Activated naive CD4-positive, alpha-beta T cell treated with anti-CD3 and anti-CD28 coated beads, Interleukin-2, amount 10 ng/mL, durations not matched to agents 7 days and 5 days (primary cell): ENCODE data around the gene ABCA4.
"Not testable (repeated sequence)": the region's sequence is repeated elsewhere in the genome, so short reads cannot be mapped to it uniquely, and the experiment has no call there.

Experiments
- CTCF ChIA-PET: fragments of 350-600 bp; sonication (Branson Sonifier 250); formaldehyde crosslinking; loops from one replicate; lab custom pipeline; 2021; ENCODE audit warnings: antibody characterized with exemption; lab: Charles Lee
- DNase-seq: peaks from one replicate; pipeline ENCODE4 v3.0.0-alpha.2; 2020
- H3K27ac Mint-ChIP-seq: one replicate; pipeline ENCODE4 v1.8.0; 2021; ENCODE audit warnings: mild to moderate bottlenecking, moderate library complexity, mixed read lengths
- H3K27me3 Mint-ChIP-seq: one replicate; pipeline ENCODE4 v1.8.0; 2021; ENCODE audit warnings: mild to moderate bottlenecking, mixed read lengths
- H3K36me3 Mint-ChIP-seq: one replicate; pipeline ENCODE4 v1.8.0; 2021; ENCODE audit warnings: mixed read lengths
- H3K4me1 Mint-ChIP-seq: one replicate; pipeline ENCODE4 v1.8.0; 2021; ENCODE audit warnings: mixed read lengths
- H3K4me3 Mint-ChIP-seq: one replicate; pipeline ENCODE4 v1.8.0; 2021; ENCODE audit warnings: mild to moderate bottlenecking, moderate library complexity, mixed read lengths
- H3K9me3 Mint-ChIP-seq: one replicate; pipeline ENCODE4 v1.8.0; 2021; ENCODE audit warnings: mixed read lengths

The ABCA4 gene

DNA sequence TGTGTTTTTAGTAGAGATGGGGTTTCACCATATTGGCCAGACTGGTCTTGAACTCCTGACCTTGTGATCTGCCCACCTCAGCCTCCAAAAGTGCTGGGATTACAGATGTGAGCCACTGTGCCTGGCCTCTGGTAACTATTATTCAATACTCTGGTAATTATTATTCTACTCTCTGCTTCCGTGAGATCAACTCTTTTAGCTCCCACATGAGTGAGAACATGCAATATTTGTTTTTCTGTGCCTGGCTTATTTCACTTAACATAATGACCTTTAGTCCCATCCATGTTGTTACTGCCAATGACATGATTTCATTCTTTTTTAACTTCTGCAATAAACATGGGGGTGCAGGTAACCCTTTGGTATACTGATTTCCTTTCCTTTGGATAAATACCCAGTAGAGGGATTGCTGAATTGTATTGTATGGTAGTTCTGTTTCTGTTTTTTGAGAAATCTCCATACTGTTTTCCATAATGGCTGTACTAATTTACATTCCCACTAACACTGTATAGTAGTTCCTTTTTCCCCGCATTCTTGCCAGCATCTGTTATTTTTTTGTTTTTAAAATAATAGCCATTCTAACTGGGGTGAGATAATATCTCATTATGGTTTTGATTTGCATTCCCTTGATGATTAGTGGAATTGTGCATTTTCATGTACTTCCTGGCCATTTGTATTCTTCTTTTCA, 173.8 kb downstream of the ABCA4 start:
- H3K9me3 Mint-ChIP-seq, DNase-seq, CTCF ChIA-PET, H3K36me3 Mint-ChIP-seq, H3K4me3 Mint-ChIP-seq, H3K27ac Mint-ChIP-seq, H3K27me3 Mint-ChIP-seq, H3K4me1 Mint-ChIP-seq: not testable (repeated sequence)
